ENCODE measurements around the gene ACTL7B.
"Not testable (repeated sequence)": the region's sequence is repeated elsewhere in the genome, so short reads cannot be mapped to it uniquely, and the experiment has no call there.

ACTL7B gene

GRCh38 chr9:108844856-108845255 is 10.9 kb downstream of the ACTL7B start:
- DNase-seq (ENCODE audit: low read depth) = no peak

GRCh38 chr9:108844391-108844790 is 11.4 kb downstream of the ACTL7B start:
- DNase-seq (ENCODE audit: low read depth) = no peak

GRCh38 chr9:108842610-108843295 is 13.0 kb downstream of the ACTL7B start:
- no peak for DNase-seq (ENCODE audit: low read depth)

GRCh38 chr9:108839561-108839960 is 16.2 kb downstream of the ACTL7B start:
- DNase-seq (ENCODE audit: low read depth) = not testable (repeated sequence)

- DNase-seq (ENCODE audit: low read depth) = no peak
These were observed 17.8 kb downstream of the ACTL7B start for GRCh38 chr9:108838017-108838416.

- no peak for DNase-seq (ENCODE audit: low read depth)
These were observed 18.3 kb downstream of the ACTL7B start for GRCh38 chr9:108837530-108837929.

GRCh38 chr9:108836781-108837180 is 19.0 kb downstream of the ACTL7B start:
- DNase-seq (ENCODE audit: low read depth) = no peak

- no peak for DNase-seq (ENCODE audit: low read depth)
These were observed 19.5 kb downstream of the ACTL7B start for GRCh38 chr9:108836319-108836718.

GRCh38 chr9:108835831-108836230 is 20.0 kb downstream of the ACTL7B start:
- no peak for DNase-seq (ENCODE audit: low read depth)

GRCh38 chr9:108834959-108835665 is 20.7 kb downstream of the ACTL7B start:
- DNase-seq (ENCODE audit: low read depth) = no peak

- DNase-seq (ENCODE audit: low read depth) = no peak
These were observed 23.6 kb downstream of the ACTL7B start for GRCh38 chr9:108832179-108832500.

- no peak for DNase-seq (ENCODE audit: low read depth)
These were observed 24.1 kb downstream of the ACTL7B start for GRCh38 chr9:108831496-108832178.

- DNase-seq (ENCODE audit: low read depth) = no peak
These were observed 25.5 kb downstream of the ACTL7B start for GRCh38 chr9:108830272-108830671.

GRCh38 chr9:108823829-108824228 is 32.0 kb downstream of the ACTL7B start:
- no peak for DNase-seq (ENCODE audit: low read depth)

GRCh38 chr9:108816037-108816436 is 39.7 kb downstream of the ACTL7B start:
- DNase-seq (ENCODE audit: low read depth) = no peak

- no peak for DNase-seq (ENCODE audit: low read depth)
These were observed 40.6 kb downstream of the ACTL7B start for GRCh38 chr9:108815156-108815555.

- DNase-seq (ENCODE audit: low read depth) = no peak
These were observed 41.7 kb downstream of the ACTL7B start for GRCh38 chr9:108813951-108814601.

- no peak for DNase-seq (ENCODE audit: low read depth)
These were observed 43.3 kb downstream of the ACTL7B start for GRCh38 chr9:108812396-108813025.

- DNase-seq (ENCODE audit: low read depth) = no peak
These were observed 43.8 kb downstream of the ACTL7B start for GRCh38 chr9:108811944-108812343.

- no peak for DNase-seq (ENCODE audit: low read depth)
These were observed 46.5 kb downstream of the ACTL7B start for GRCh38 chr9:108809269-108809668.
